Measurements from ENCODE around the gene RBM45.
"Not testable (repeated sequence)": the region's sequence is repeated elsewhere in the genome, so short reads cannot be mapped to it uniquely, and the experiment has no call there.

Gene RBM45, protein sequence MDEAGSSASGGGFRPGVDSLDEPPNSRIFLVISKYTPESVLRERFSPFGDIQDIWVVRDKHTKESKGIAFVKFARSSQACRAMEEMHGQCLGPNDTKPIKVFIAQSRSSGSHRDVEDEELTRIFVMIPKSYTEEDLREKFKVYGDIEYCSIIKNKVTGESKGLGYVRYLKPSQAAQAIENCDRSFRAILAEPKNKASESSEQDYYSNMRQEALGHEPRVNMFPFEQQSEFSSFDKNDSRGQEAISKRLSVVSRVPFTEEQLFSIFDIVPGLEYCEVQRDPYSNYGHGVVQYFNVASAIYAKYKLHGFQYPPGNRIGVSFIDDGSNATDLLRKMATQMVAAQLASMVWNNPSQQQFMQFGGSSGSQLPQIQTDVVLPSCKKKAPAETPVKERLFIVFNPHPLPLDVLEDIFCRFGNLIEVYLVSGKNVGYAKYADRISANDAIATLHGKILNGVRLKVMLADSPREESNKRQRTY

DNA sequence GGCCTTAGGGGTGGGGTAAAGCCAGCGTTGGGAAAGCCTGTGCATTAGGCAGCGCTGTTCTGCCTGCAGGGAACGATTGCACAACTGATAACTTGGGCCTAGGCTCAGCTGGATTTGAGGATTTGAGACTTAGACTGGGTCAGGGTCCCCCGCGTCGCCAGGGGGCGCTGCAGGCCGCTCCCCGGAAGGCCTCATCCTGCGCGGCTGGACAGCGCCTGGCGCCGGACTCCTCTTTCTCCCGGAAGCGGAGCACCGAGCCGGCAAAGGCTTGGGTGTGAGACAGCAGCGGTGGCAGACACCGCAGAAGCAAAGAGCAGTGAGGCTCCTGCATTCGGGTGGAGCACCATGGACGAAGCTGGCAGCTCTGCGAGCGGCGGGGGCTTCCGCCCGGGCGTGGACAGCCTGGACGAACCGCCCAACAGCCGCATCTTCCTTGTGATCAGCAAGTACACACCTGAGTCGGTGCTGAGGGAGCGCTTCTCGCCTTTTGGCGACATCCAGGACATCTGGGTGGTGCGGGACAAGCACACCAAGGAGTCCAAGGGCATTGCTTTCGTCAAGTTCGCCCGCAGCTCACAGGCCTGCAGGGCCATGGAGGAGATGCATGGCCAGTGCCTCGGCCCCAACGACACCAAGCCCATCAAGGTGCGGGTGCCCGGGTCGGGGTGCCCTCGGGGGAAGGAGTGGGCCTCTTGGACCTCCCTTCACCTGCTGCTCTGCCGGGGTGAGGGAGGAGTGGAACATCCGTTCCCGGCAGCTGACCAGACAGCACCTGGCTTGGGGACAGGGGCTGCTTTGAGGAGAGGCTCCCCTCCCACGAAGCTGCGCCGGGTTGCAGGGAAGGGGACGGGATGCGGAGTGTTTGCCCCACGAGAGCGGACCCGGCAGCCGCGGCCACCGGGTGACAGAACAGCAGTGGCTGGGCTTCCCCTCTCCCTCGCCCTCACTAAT lies at the start of gene RBM45:
TSS of gene RBM45 (plus strand) at position 236 of the 951 bp plus-strand sequence. CDS start at position 346, 110 bp downstream.
- DNase-seq, result peak; percentile 96

DNA sequence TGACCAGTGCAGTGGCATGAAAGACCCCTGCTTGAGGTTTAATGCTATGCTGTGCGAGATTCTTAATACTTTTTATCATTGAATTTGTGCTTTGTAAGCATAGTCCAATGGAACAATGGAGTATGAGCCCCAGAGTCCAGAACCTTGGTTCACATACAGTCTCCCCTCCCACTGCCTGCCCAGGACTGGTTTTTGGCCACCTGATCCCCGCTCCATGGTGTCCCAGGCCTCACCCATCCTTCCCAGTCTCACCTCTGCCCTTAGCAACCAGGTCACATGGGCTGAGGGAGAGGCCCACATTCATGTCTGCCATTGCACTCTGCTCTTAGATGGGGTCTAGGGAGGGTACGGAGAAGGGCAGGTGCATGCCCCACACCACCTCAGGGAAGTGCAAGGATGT lies 45.9 kb upstream of the RBM45 start:
- no peak for DNase-seq

- DNase-seq, result no peak
These were observed 45.2 kb upstream of the RBM45 start for GRCh38 chr2:178066890-178067669.

DNA sequence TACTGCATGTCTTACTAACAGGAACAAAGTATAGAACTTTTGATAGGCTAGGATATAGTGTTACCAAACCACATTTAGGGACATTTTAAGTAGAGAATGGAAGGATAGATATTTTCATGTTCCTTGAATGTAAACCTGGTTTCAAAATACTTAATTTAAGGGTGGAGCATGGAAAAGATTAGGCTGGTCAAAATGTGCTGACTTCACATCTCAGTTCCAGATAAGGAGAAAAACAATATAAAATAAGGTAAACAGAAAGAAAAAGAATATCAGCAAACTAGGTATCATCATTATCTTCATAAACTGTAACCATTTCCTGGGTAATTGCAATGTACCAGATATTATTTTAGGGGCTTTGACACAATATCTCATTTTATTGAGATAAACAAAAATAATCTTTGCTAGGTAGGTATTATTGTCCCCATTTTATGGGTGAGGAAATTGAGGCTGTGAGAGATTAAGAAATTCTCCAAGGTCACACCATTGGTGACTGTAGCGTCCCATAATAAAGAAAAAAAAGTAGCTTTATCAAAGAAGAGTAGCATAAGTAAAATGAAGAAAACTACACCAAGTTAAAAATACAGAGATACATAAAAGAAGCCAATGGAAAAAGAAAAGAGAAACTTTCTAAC lies 43.3 kb upstream of the RBM45 start:
- no peak for DNase-seq

- no peak for DNase-seq
These were observed 42.7 kb upstream of the RBM45 start for GRCh38 chr2:178069551-178069950.

DNA sequence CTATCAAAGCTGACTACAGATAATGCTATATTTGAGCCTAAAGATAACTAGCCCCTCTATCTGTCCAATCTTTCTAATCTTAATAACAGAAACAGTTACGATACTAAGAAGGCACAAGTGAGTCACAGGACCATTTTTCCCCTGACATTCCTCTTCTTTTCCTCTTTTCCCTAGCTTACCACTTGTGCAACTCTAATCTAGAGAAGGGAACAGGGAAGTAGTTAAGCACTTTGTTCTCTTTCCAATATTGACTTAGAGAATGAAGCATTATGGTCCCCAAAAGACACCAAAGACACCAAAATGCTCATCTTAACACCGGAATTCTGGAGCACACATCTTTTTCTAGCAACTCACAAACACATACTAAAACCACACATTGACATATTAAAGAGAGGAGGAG lies 41.4 kb upstream of the RBM45 start:
- no peak for DNase-seq

- no peak for DNase-seq
These were observed 40.2 kb upstream of the RBM45 start for GRCh38 chr2:178072000-178072382.

GRCh38 chr2:178072383-178073301 lies 39.6 kb upstream of the RBM45 start, which contains the start of gene PDE11A:
PDE11A (minus strand) TSS chr2:178072777; CDS start chr2:178072437, 340 bp downstream.
- peak; percentile 89 for DNase-seq

DNA sequence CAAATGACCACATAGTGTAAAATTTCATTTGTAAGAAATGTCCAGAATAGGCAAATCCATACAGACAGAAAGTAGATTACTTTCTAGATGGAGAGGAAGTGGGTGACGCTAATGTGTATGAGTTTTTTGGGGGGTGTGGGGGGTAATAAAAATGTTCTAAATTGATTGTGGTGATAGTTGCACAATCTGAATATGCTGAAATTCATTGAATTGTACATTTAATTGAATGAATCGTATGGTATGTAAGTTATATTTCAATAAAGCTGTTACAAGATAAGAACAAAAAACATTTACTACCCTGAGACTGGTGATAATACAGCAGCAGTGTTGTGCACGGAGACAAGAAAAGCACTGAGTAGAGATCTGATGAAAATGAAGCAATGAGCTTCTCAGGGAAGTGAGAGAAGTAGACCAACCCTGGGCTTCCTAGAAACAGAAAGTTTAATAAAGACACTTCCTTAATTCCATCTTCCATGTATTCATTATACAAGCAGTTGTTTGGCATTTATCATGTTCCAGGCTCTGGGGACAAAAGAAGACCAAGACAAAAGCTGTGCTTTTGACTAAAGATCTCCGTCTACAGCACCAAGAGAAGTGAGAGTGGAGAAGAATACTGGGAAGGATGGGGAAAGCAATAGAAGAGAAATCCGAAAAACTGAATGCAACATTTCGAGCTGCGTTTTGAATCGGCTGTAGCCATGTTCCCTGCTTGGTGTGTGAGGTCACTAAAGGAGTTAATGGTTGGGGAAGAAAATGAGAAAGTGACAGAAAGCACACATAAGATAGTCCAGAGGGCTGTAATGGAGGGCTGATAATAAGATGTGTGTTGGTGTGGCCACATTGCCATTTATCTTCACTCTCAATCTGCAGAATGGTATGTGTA lies 37.9 kb upstream of the RBM45 start:
- DNase-seq, result no peak

DNA sequence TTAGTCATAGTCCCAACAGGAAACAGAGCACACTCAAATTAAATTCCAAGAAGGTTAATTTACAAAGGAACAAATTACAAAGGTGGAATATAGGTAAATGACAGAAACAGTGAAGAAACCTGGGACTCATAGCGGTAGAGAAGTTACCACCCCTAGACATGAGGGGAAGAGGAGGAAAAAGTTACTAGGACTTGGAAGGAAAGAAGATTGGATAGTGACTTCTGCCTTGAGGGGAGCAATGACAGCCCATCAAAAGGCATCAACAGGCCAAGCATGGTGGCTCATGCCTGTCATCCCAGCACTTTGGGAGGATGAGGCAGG lies 37.3 kb upstream of the RBM45 start:
- no peak for DNase-seq

GRCh38 chr2:178076130-178076529 lies 36.1 kb upstream of the RBM45 start:
- DNase-seq, result no peak

GRCh38 chr2:178079279-178079678 lies 33.0 kb upstream of the RBM45 start:
- DNase-seq, result not testable (repeated sequence)

- no peak for DNase-seq
These were observed 29.7 kb upstream of the RBM45 start for GRCh38 chr2:178082408-178083045.

GRCh38 chr2:178084273-178084672 lies 28.0 kb upstream of the RBM45 start:
- no peak for DNase-seq

GRCh38 chr2:178088774-178089270 lies 23.4 kb upstream of the RBM45 start:
- DNase-seq, result no peak

GRCh38 chr2:178093471-178093870 lies 18.8 kb upstream of the RBM45 start:
- DNase-seq, result no peak

DNA sequence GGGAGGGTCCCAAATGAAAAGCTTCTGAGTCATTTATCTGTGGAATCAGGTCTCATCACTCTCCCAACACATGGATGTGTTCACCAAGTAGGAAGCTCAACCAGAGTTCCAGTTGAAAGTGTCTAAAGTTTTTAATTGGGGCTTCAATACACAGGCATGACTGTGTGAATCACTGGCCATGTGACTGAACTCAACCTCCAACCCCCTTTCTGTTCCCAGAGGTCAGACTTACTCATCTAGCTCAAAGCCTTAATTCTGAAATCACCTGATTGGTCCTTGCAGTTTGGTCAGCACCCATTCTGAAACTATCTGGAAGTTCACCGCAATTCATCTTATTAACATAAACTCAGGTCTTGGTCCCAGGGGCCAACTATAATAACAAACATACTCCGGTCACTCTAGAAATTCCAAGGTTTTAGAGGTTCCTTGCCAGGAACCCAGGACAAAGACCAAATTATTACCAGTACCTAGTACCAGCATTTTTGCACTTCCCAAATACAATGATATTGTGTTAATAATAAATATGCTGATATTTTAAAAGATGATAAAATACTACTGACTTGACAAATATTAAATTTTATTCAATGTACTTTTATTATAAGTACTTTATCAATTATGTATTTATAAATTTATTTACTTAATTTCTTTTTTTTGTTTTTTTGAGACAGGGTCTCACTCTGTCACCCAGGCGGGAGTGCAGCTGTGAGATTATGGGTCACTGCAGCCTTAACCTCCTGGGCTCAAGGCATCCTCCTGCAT lies 10.7 kb upstream of the RBM45 start:
- no peak for DNase-seq

DNA sequence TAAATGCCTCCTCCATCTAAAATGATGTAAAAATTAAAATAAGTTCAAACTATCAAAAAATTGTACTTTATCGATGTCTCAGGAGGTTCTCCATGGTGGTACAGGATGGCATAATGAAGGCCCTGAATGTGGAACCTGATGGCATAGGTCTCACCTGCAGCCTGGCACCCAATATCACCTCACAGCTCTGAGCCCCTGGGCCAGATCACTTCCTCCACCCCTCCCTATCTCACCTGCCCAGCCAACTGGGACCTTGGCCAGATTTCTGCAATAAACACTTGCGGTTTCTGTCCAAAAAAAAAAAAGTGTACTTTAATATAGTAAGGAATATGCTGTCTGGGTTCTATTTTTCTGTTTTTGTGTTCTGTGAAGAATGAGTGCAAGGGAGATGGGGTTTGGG lies 6.7 kb upstream of the RBM45 start:
- DNase-seq, result no peak

DNA sequence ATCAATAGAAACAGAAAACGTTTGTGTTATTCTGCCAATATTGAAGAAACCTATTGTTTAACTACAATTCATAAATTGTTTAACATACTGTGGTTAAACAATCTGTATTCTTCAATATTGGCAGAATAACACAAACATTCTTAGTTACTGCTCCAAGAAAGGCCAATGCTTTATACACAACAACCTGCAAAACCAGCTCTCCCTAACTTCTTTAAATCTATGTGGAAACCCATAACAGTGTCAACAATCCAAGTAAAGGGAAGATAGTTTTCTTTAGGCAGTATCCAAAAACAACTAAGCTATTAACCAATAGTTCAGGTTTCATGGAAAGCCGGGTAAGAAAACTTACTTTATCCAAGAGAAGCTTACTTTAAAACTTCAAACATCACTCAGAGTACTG lies 6.2 kb upstream of the RBM45 start:
- no peak for DNase-seq
